ENCODE measurements around the gene RNH1.

The RNH1 gene

GRCh38 chr11:499201-500076 is 7.6 kb downstream of the RNH1 start:
- DNase-seq (ENCODE audit: low spot score): no peak

- no peak for DNase-seq (ENCODE audit: low spot score)
Measured at GRCh38 chr11:498297-499181, 8.5 kb downstream of the RNH1 start.

DNA sequence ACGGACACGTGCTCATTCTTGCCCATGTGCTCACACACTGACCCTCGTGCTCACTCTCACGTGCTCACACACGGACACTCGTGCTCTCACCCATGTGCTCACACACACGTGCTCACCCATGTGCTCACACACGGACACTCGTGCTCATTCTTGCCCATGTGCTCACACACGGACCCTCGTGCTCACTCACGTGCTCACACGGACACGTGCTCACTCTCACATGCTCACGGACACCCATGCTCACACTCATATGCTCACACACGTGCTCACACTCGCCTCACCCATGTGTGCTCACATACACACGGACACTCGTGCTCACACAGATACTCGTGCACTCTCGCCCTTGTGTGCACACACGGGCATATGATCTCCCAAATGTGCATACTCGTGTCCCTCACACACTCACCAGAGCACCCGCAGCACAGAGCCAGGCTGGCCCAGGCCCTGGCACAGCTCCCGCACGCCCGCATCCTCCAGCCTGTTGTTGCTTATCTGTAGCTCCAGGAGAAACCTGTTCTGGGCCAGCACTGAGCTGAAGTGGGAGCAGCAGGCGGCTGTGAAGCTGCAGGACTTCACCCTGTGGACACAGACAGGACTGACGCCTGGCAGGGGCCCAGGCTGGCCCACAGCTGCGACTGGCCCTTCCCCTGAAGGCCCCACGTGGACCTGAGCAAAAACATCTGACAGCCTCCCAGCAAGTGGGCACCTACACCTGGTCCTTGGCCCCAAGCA is 9.3 kb downstream of the RNH1 start:
- no peak for DNase-seq (ENCODE audit: low spot score)

- no peak for DNase-seq (ENCODE audit: low spot score)
Measured at GRCh38 chr11:496834-497564, 10.0 kb downstream of the RNH1 start.

- no peak for DNase-seq (ENCODE audit: low spot score)
Measured at GRCh38 chr11:495537-495931, 11.5 kb downstream of the RNH1 start.

DNA sequence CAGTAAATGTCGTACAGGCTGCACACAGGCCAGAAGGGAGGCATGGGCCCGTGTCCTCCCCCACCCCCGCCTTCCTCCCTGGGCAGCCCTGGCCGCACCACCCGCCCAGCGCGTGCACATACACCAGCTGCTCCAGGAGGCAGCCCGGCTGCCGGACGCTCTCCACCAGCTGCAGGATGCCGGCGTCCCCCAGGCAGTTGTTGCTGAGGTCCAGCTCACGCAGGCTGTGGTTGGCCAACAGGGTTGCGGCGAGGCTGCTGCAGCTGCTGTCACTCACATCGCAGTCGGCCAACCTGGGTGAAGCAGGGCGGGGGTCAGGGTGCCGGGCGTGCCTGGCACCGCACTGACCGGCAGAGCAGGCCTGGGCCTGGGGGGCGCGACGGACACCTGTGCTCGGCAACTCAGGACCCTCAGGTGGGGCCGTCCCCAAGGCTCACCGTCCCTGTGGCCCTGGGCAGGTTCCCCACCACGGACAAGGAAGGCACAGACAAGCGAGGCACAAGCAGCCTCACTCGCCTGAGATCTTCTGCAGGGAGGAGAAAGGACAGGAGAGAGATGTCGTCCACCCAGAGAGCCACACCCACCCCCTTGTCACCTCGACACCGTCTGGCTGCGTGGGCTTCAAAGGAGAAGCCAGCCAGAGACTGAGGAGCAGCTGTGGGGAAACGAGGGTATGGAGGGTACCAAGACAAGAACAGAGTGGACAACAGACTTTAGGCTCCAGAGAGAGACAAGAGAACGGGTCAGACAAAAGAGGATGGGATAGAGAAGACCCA is 12.1 kb downstream of the RNH1 start:
- no peak for DNase-seq (ENCODE audit: low spot score)

DNA sequence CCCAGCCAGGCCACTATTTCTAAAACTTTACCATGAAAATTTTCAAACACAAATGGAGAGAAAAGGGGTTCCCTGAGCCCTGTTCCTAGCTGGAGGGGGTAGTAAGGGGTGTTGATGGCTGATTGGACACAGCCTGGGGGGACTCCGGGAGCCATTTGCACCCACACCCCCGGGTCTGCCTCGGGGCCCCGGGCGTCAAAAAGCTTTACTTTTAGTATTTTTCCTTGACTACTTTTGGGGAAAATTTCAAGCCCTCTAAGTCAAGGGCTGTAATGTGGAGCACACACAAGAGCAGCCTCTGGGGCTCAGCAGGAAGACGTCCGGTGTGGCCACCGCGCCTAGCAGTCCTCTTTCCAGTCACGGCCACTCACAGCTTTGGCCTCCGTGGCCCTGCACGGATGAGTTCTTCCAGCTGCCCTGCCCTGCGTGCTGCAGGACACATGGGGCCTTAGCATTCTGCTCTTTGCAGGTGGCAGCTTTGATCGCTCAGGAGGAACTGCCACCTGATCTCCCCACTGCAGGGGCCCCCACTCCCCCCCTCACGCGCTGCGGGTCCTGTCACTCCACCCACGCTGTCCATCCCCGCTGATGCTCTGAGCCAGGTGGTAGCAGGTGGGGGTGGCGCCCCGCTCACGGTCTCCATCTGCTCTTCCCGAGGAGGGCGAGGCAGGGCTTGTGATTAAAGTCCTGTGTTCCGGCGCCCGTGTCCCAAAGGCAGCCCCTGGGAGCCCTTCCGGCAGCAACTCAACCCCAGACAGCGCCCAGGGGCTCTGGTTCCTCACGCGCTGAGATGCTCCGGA is 14.4 kb downstream of the RNH1 start:
- DNase-seq (ENCODE audit: low spot score): no peak

GRCh38 chr11:491358-491757 is 15.7 kb downstream of the RNH1 start:
- no peak for DNase-seq (ENCODE audit: low spot score)

- no peak for DNase-seq (ENCODE audit: low spot score)
Measured at GRCh38 chr11:490930-491260, 16.1 kb downstream of the RNH1 start.

GRCh38 chr11:490186-490929 is 16.7 kb downstream of the RNH1 start:
- no peak for DNase-seq (ENCODE audit: low spot score)

DNA sequence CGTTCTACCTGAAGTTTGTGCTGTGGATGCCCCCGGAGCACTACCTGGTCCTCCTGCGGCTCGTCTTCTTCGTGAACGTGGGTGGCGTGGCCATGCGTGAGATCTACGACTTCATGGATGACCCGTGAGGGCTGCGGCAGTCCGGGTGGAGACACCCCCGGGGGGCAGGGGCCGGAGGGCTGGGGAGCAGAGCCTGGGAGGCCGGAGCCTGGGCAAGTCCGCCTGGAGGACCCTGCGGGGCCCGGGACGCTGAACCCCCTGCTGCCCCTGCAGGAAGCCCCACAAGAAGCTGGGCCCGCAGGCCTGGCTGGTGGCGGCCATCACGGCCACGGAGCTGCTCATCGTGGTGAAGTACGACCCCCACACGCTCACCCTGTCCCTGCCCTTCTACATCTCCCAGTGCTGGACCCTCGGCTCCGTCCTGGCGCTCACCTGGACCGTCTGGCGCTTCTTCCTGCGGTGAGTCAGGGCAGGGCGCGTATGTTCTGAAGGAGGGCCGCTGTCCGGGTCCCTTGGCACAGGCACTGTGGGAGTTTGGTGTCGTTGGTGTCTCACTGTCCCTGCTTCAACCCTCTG is 17.3 kb downstream of the RNH1 start:
- DNase-seq (ENCODE audit: low spot score): no peak

DNA sequence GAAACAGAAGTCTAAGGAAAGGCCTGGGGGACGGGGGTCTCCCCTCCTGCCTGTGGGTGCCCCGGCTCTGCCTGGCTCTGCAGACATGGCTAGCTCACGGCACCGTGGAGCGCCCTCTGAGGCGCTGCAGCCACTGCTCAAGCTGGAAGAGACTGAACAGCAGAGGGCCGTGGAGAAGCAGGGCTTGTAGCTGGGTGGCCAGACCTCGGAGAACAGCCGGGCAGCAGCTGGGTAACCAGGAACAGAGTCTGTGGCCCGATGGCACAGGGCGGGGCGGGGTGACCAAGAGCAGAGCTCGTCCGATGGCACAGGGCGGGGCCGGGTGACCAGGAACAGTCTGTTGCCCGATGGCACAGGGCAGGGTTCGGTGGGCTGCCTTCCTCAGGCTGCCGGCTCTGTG is 18.1 kb downstream of the RNH1 start:
- DNase-seq (ENCODE audit: low spot score): no peak

DNA sequence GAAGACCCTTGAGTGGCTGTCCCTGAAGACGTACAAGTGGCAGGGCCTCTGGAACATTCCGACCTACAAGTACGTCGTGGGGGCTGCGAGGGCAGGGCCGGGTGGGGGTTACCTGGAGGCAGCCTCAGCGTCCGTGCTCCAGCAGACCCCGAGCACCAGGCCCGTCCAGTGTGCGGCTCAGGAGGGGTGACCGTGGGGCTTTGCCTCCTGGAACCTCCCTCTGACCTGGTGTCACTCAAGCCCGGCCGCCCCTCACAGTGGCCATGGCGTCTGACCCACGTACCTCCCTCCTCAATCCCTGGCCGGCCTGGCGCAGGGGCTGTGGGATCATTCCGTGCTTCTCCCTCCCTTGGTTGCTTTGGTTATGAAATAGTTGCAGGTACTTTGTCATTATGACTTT is 18.5 kb downstream of the RNH1 start:
- no peak for DNase-seq (ENCODE audit: low spot score)

DNA sequence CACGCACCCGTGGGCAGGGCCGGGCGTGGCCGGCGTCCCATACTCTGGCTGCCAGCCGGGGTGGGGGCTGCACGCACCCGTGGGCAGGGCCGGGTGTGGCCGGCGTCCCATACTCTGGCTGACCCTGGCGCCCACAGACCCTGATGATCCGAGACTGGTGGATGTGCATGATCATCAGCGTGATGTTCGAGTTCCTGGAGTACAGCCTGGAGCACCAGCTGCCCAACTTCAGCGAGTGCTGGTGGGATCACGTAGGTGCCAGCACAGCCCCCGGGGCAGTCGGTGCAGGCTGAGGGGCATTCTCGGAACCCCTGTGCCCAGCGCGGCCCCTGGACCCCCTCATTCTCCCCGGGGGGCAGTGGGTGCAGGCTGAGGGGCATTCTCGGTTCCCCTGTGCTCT is 19.0 kb downstream of the RNH1 start:
- no peak for DNase-seq (ENCODE audit: low spot score)

- DNase-seq (ENCODE audit: low spot score): no peak
Measured at GRCh38 chr11:487571-488021, 19.4 kb downstream of the RNH1 start.

DNA sequence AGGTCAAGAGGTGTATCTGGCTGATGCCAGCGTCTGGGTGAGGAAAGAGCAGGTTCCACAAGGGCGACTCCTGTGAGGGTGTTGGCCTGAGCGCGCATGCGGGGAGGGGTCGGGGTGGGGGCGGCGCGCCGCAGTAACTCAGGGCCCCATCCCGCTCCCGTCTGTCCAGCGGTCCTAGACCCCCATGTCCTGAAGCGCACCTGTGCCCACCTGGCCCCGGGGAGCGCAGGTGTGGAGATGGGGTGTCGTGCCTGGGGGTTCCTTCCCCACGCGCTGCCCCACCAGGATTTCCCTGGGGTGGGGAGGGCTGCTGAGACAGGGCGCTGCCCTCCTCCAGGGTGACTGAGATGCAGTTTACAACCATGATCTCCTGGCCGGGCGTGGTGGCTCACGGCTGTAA is 20.9 kb downstream of the RNH1 start:
- DNase-seq (ENCODE audit: low spot score): no peak

DNA sequence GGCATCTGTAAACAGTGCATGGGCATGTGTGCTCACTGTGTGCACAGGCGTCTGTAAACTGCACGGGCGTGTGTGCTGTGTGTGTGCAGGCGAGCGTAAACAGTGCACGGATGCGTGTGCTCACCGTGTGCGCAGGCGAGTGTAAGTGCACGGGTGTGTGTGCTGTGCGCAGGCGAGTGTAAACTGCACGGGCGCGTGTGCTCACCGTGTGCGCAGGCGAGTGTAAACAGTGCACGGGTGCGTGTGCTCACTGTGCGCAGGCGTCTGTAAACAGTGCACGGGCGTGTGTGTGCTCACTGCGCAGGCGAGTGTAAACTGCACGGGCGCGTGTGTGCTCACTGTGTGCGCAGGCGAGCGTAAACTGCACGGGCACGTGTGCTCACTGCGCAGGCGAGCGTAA is 22.4 kb downstream of the RNH1 start:
- DNase-seq (ENCODE audit: low spot score): no peak

DNA sequence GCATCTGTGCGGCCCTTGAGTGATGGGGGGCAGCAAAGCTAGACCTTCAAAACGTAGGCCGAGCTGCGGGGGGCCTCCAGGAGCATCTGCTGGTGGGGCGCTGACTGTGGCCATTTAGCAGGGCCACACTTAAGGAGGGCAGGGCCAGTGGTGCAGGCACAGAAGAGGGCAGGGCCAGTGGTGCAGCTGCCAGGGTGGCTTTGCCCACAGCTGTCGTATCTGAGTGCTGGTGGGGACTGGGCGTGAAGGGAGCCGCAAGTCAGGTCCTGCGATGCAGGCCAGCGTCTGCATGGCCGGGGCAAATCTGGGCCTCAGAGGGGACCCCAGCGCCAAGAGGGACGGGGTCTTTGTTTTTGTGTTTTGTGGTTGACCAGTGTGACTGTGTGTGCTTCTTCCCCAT is 27.7 kb downstream of the RNH1 start:
- DNase-seq (ENCODE audit: low spot score): no peak

DNA sequence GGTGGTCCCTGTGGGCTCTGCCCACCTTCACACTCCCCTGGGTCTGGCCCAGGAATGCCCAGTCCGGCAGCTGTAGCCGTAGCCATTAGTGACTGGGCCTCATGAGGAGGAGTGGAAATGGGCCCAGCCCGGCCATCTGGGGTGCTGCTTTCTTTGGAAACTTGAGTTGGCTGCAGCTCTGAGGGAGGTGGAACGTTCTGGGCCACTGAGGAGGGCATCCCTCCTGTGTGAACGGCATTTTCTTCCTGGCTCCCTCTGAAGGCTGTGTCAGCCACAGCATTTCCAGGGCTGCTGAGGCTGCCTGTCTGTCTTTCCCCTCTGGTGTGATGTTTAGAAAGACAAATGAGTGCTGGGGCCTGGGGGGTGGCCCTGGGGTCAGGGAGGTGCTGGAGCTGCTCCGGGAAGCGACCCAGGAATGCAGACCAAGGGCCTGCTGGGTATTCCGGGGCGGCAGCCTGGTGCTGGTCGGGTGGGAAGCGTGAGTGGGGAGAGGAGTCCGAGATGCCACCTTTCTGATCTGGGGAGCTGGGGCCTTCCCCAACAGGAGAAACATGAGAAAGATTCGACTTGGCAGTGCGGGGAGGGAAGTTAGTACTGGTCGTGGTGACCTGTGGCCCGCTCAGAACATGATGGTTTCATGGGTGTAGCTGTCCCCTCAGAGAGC is 29.9 kb downstream of the RNH1 start:
- no peak for DNase-seq (ENCODE audit: low spot score)
